ENCODE measurements around the gene DACH2. TPM values are rescaled to one million over a fixed set of nuclear protein-coding genes. Genes with fewer than 3 reads are reported as not detected.

DACH2 gene
- not detected for total RNA-seq

- H3K27ac ChIP-seq, result no peak within 1 kb of the TSS
- ATAC-seq (peak; percentile 62 to 75), DNase-seq (peak; percentile 31 to 40)
- H3K27me3 ChIP-seq, result peaks cover 3 to 25% (median 5%) of the 10 kb centered on the region in 3 donors
- in situ Hi-C loops (cut with MboI; ENCODE audit: low sequenced_read_pairs in 4 of 4) (no loop called here), intact Hi-C loops (cut with DNase I; ENCODE audit: low total_unique reads) (no loop called here)
- H3K9me3 ChIP-seq, result no peaks in the 10 kb centered on the region
- peak within 1 kb of the TSS; percentile 44 to 51 (median 48) for H3K4me3 ChIP-seq
- peaks cover 0 to 2% of the 10 kb centered on the region in 2 donors for H3K4me1 ChIP-seq
- no peaks in the 10 kb centered on the region for H3K36me3 ChIP-seq
- no peak for TF ChIP-seq POLR2A (IDR thresholded peaks at IDR 0.05)
- TF ChIP-seq, protein P1, sequence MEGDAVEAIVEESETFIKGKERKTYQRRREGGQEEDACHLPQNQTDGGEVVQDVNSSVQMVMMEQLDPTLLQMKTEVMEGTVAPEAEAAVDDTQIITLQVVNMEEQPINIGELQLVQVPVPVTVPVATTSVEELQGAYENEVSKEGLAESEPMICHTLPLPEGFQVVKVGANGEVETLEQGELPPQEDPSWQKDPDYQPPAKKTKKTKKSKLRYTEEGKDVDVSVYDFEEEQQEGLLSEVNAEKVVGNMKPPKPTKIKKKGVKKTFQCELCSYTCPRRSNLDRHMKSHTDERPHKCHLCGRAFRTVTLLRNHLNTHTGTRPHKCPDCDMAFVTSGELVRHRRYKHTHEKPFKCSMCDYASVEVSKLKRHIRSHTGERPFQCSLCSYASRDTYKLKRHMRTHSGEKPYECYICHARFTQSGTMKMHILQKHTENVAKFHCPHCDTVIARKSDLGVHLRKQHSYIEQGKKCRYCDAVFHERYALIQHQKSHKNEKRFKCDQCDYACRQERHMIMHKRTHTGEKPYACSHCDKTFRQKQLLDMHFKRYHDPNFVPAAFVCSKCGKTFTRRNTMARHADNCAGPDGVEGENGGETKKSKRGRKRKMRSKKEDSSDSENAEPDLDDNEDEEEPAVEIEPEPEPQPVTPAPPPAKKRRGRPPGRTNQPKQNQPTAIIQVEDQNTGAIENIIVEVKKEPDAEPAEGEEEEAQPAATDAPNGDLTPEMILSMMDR (IDR thresholded peaks at IDR 0.05 in 4 of 5, conservative IDR thresholded peaks at IDR 0.05 in 1 of 5), result no peak
These were observed at the start of gene DACH2 for GRCh38 chrX:86148024-86148511. DACH2 (plus strand) TSS chrX:86148451.

GRCh38 chrX:86102341-86102740 lies 45.9 kb upstream of the DACH2 start:
- ATAC-seq (no peak), DNase-seq (no peak)
- H3K36me3 ChIP-seq, result no peaks in the 10 kb centered on the region
- H3K4me1 ChIP-seq, result no peaks in the 10 kb centered on the region
- H3K9me3 ChIP-seq, result no peaks in the 10 kb centered on the region
- in situ Hi-C loops (cut with MboI; ENCODE audit: low sequenced_read_pairs in 4 of 4), result no loop called here
- H3K4me3 ChIP-seq, result no peak overlapping the region
- H3K27me3 ChIP-seq, result peaks cover 0 to 4% (median 0%) of the 10 kb centered on the region in 3 donors
- no peak overlapping the region for H3K27ac ChIP-seq
- intact Hi-C loops (cut with DNase I; ENCODE audit: low total_unique reads), result no loop called here
- TF ChIP-seq POLR2A (IDR thresholded peaks at IDR 0.05), result no peak
- TF ChIP-seq, protein P1 (IDR thresholded peaks at IDR 0.05 in 4 of 5, conservative IDR thresholded peaks at IDR 0.05 in 1 of 5), result no peak

DNA sequence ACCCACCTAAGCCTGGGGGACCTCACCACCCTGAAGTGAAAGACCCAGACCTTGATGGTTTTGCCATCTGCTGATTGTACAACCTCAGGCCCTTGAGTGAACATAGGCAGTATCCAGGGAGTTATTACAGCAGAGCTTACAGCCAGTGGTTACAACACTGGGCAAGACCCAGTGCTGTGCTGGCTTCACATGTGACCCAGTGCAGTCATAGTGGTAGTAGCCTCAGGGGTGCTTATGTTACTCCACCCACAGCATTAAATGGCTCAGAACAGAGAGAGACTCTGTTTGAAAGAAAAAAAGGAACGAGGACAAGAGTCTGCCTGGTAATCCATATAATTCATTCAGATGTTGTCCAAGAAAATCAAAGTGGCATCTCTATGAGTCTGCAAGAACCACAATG lies 45.2 kb upstream of the DACH2 start:
- TF ChIP-seq, protein P1 (IDR thresholded peaks at IDR 0.05 in 4 of 5, conservative IDR thresholded peaks at IDR 0.05 in 1 of 5), result no peak
- TF ChIP-seq POLR2A (IDR thresholded peaks at IDR 0.05), result no peak
- ATAC-seq (no peak), DNase-seq (no peak)
- no peaks in the 10 kb centered on the region for H3K36me3 ChIP-seq
- no peak overlapping the region for H3K4me3 ChIP-seq
- intact Hi-C loops (cut with DNase I; ENCODE audit: low total_unique reads), result no loop called here
- H3K4me1 ChIP-seq, result no peaks in the 10 kb centered on the region
- peaks cover 0 to 4% (median 0%) of the 10 kb centered on the region in 3 donors for H3K27me3 ChIP-seq
- in situ Hi-C loops (cut with MboI; ENCODE audit: low sequenced_read_pairs in 4 of 4), result no loop called here
- H3K9me3 ChIP-seq, result no peaks in the 10 kb centered on the region
- H3K27ac ChIP-seq, result no peak overlapping the region

GRCh38 chrX:86104526-86104925 lies 43.7 kb upstream of the DACH2 start:
- TF ChIP-seq POLR2A (IDR thresholded peaks at IDR 0.05), result no peak
- TF ChIP-seq, protein P1 (IDR thresholded peaks at IDR 0.05 in 4 of 5, conservative IDR thresholded peaks at IDR 0.05 in 1 of 5), result no peak

GRCh38 chrX:86121916-86122315 lies 26.3 kb upstream of the DACH2 start:
- intact Hi-C loops (cut with DNase I; ENCODE audit: low total_unique reads), result no loop called here
- in situ Hi-C loops (cut with MboI; ENCODE audit: low sequenced_read_pairs in 4 of 4), result no loop called here

More at GRCh38 chrX:86104526-86104925, 43.7 kb upstream of the DACH2 start:
- in situ Hi-C loops (cut with MboI; ENCODE audit: low sequenced_read_pairs in 4 of 4) (no loop called here), intact Hi-C loops (cut with DNase I; ENCODE audit: low total_unique reads) (no loop called here)
- Histone ChIP-seq H3K4me3 (no peak overlapping the region), H3K9me3 (no peaks in the 10 kb centered on the region), H3K27ac (no peak overlapping the region), H3K4me1 (no peaks in the 10 kb centered on the region), H3K36me3 (no peaks in the 10 kb centered on the region), H3K27me3 (peaks cover 0 to 4% (median 0%) of the 10 kb centered on the region in 3 donors)
- ATAC-seq (no peak), DNase-seq (no peak)

More at GRCh38 chrX:86121916-86122315, 26.3 kb upstream of the DACH2 start:
- ATAC-seq (no peak), DNase-seq (no peak)
- Histone ChIP-seq H3K36me3 (no peaks in the 10 kb centered on the region), H3K27me3 (no peaks in the 10 kb centered on the region), H3K4me1 (no peaks in the 10 kb centered on the region), H3K27ac (no peak overlapping the region), H3K9me3 (no peaks in the 10 kb centered on the region), H3K4me3 (no peak overlapping the region)
- TF ChIP-seq POLR2A (IDR thresholded peaks at IDR 0.05), result no peak
- TF ChIP-seq, protein P1 (IDR thresholded peaks at IDR 0.05 in 4 of 5, conservative IDR thresholded peaks at IDR 0.05 in 1 of 5), result no peak
